Upper lobe of right lung (tissue), 1 donor: ENCODE results near the gene S1PR2. TPM values are rescaled to one million over a fixed set of nuclear protein-coding genes. Genes with fewer than 3 reads are reported as not detected.
A peak's percentile ranks its signal among the peaks of the same experiment; 100 is the strongest.

ENCODE experiments used
- ATAC-seq: fragments of 200-7000 bp; cut with Tn5 transposase; one replicate; pipeline ENCODE4 v1.9.1; 2020; ENCODE audit warnings: mild to moderate bottlenecking, moderate library complexity
- DNase-seq: peaks from one replicate; pipeline ENCODE4 v3.0.0-alpha.2; 2020
- H3K27ac ChIP-seq: fragments of 200-600 bp; one replicate; pipeline ENCODE4 v1.8.0; 2022
- H3K27me3 ChIP-seq: fragments of 200-600 bp; one replicate; pipeline ENCODE4 v1.8.0; 2022; ENCODE audit warnings: mild to moderate bottlenecking
- H3K36me3 ChIP-seq: fragments of 200-600 bp; one replicate; pipeline ENCODE4 v1.8.0; 2022
- H3K4me1 ChIP-seq: fragments of 200-600 bp; one replicate; pipeline ENCODE4 v1.8.0; 2022
- H3K4me3 ChIP-seq: fragments of 200-600 bp; one replicate; pipeline ENCODE4 v1.8.0; 2022; ENCODE audit warnings: mild to moderate bottlenecking
- H3K9me3 ChIP-seq: fragments of 200-600 bp; one replicate; pipeline ENCODE4 v1.8.0; 2022
- CTCF ChIP-seq: fragments of 200-600 bp; IDR thresholded peaks from one replicate; pipeline ENCODE4 v1.8.0; 2022; ENCODE audit warnings: antibody characterized with exemption
- intact Hi-C: fragments of 100-400 bp; cut with DNase I; formaldehyde crosslinking; loops from one replicate; pipeline ENCODE4 v1.11.0; 2022
- total RNA-seq: library from RNA; stranded (reverse); fragmentation: NEBNext Ultra II Directional; extraction: Animal tissue kit (Norgen Biotek cat#: 25700); gene quantifications from one replicate; pipeline ENCODE4 v1.2.1, GENCODE V29; 2021
- donor health status: DM: no; HTN: yes; CAD: no; lungs with severe emphysema.

S1PR2 gene
- total RNA-seq, 1 donor from 2014 or later = 21.7 TPM

DNA sequence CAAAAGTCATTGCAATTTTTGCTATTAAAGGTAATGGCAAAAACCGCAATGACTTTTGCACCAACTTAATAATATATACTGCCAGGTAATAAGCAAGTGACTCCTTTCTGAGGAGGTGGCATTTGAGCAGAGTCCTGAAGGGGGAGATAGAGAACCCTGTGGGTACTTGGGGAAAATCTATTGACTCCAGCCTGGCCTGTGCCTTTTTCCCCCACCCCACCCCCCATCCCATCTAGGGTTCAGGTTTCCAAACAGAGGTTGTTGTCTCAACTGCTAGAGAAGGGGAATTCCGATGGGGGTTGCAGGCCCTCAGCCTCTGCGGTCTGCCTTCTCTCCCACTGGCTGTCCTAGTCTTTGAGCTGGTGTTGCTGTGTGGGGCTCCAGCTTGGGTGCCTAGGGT, 11.5 kb downstream of the S1PR2 start:
- peak; percentile 28 for TF ChIP-seq CTCF
- H3K9me3 ChIP-seq = no peaks in the 10 kb centered on the region
- H3K27ac ChIP-seq = no peak overlapping the region
- peaks cover 13% of the 10 kb centered on the region for H3K36me3 ChIP-seq
- ATAC-seq (peak; percentile 55), DNase-seq (no peak)
- intact Hi-C loops = no loop called here
- H3K4me3 ChIP-seq = no peak overlapping the region
- no peaks in the 10 kb centered on the region for H3K27me3 ChIP-seq
- no peaks in the 10 kb centered on the region for H3K4me1 ChIP-seq

- Histone ChIP-seq H3K9me3 (no peaks in the 10 kb centered on the region), H3K4me3 (no peak overlapping the region), H3K27me3 (no peaks in the 10 kb centered on the region), H3K4me1 (no peaks in the 10 kb centered on the region), H3K27ac (no peak overlapping the region), H3K36me3 (peaks cover 3% of the 10 kb centered on the region)
- ATAC-seq = no peak
- DNase-seq = no peak
- intact Hi-C loops = no loop called here
- no peak for TF ChIP-seq CTCF
These were observed 14.0 kb downstream of the S1PR2 start for GRCh38 chr19:10217085-10217484.

DNA sequence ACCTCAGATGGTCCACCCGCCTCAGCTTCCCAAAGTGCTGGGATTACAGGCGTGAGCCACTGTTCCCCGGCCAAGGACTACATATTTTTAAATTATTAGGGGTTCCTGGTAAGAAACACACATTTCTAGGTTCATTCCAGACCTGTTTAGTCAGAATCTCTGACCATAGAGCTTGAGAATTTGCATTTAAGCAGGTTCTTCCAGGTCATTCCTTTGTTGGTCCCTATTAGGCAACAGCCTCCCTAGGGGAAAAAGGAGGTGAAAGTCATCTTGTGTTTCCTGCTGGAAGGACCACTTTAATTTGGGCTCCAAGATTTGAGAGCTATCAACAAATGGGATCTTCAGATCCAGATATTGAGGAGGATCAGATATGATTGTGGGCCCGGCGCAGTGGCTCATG, 16.3 kb downstream of the S1PR2 start:
- no peaks in the 10 kb centered on the region for H3K27me3 ChIP-seq

GRCh38 chr19:10211691-10212090, 19.4 kb downstream of the S1PR2 start:
- H3K27me3 ChIP-seq = no peaks in the 10 kb centered on the region
- intact Hi-C loops = no loop called here
- DNase-seq = no peak
- no peak overlapping the region for H3K27ac ChIP-seq
- no peak for ATAC-seq
- no peak for TF ChIP-seq CTCF
- no peaks in the 10 kb centered on the region for H3K9me3 ChIP-seq
- no peaks in the 10 kb centered on the region for H3K4me1 ChIP-seq
- no peak overlapping the region for H3K4me3 ChIP-seq
- no peaks in the 10 kb centered on the region for H3K36me3 ChIP-seq

More for the DNA sequence above, 16.3 kb downstream of the S1PR2 start:
- H3K27ac ChIP-seq = no peak overlapping the region
- ATAC-seq (no peak), DNase-seq (no peak)
- H3K36me3 ChIP-seq = no peaks in the 10 kb centered on the region
- H3K4me3 ChIP-seq = no peak overlapping the region
- H3K4me1 ChIP-seq = no peaks in the 10 kb centered on the region
- H3K9me3 ChIP-seq = no peaks in the 10 kb centered on the region
- TF ChIP-seq CTCF = no peak
- intact Hi-C loops = no loop called here

- DNase-seq (no peak), ATAC-seq (no peak)
- intact Hi-C loops = no loop called here
- no peaks in the 10 kb centered on the region for H3K36me3 ChIP-seq
- no peak for TF ChIP-seq CTCF
- H3K27me3 ChIP-seq = no peaks in the 10 kb centered on the region
- H3K4me3 ChIP-seq = no peak overlapping the region
- H3K9me3 ChIP-seq = no peaks in the 10 kb centered on the region
- no peak overlapping the region for H3K27ac ChIP-seq
- H3K4me1 ChIP-seq = no peaks in the 10 kb centered on the region
These were observed 20.1 kb downstream of the S1PR2 start for GRCh38 chr19:10211061-10211460.

- H3K4me3 ChIP-seq = no peak overlapping the region
- no peak for DNase-seq
- no peaks in the 10 kb centered on the region for H3K9me3 ChIP-seq
- H3K27me3 ChIP-seq = no peaks in the 10 kb centered on the region
- no peaks in the 10 kb centered on the region for H3K36me3 ChIP-seq
- no peaks in the 10 kb centered on the region for H3K4me1 ChIP-seq
- ATAC-seq = peak; percentile 35
- H3K27ac ChIP-seq = no peak overlapping the region
- intact Hi-C loops = no loop called here
- no peak for TF ChIP-seq CTCF
These were observed 21.8 kb downstream of the S1PR2 start for GRCh38 chr19:10209315-10209714.
